ENCODE data around the gene SLC8A2. TPM values are rescaled to one million over a fixed set of nuclear protein-coding genes. Genes with fewer than 3 reads are reported as not detected.

The SLC8A2 gene
- total RNA-seq, 1 experiment from 2014 or later: 11.3 TPM

DNA sequence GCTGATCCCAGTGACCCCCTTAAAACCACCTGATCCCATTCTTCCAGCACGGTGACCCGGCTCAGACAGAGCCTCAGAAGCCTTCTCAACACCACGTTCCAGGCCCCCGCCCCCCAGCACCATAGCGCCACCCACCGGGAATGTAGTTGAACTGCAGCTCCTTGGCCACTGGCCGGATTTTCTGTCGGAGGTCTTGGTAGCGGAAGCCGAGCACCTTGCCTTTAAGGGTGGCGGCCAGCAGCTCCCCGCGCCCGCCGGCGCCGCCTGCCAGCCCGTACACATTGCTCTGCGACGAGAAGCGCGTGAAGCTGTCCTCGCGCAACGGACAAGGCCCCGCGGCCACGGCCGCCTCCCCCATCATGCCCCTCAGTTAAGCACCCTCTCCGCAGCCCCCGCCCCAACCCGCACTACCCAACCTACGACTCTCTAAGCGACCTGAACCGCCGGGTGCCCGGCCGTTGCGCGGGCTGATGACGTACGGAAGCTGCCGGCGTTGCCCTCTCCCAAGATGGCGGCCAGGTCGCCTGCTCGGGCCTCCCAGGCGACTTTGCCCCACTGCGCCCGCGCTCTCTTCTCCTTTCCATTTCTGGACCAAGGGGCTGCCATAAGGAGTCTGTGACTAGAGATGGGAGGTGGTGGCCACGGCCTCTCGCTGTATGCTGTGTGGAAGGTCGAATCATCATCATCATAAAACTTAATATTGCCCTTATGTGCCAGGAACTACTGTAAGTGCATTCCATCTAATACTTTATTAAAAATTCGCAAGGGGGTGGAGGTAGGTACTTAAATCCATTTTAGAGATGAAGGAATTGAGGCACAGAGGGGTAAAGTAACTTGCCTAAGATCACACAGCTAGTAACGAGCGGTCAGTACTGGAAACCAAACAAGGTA lies 12.4 kb upstream of the SLC8A2 start, which contains the start of gene KPTN:
Gene KPTN (minus strand): TSS at position 420 of the 891 bp plus-strand sequence. CDS start 59 bp downstream, at position 361.
- H3K9me3 ChIP-seq (ENCODE audit: control insufficient read depth, low read depth, low read length): no peaks in the 10 kb centered on the region
- peak within 1 kb of the TSS; percentile 86 for H3K9ac ChIP-seq (ENCODE audit: extremely low read depth, insufficient read length, low read length)
- no peaks in the 10 kb centered on the region for H4K20me1 ChIP-seq (ENCODE audit: control insufficient read depth, insufficient read depth, insufficient read length)
- no peak within 1 kb of the TSS for H2BK12ac ChIP-seq (ENCODE audit: insufficient read length, low read depth, low read length)
- no peaks in the 10 kb centered on the region for H3K79me2 ChIP-seq (ENCODE audit: insufficient read depth, low read length)
- H3K4me2 ChIP-seq (ENCODE audit: insufficient read depth, insufficient read length, low read length): peak within 1 kb of the TSS; percentile 92
- peak; percentile 94 for DNase-seq
- Mint-ChIP-seq H3K9me3 (peaks cover 0 to 2% of the 10 kb centered on the region in 2 experiments; a peak in 3 of 5 replicates), H3K27me3 (ENCODE audit: low read depth) (peaks cover 6% of the 10 kb centered on the region; the same call in 1 of the 2 replicates), H3K4me3 (peak within 1 kb of the TSS; percentile 91 to 95), H3K4me1 (peaks cover 16 to 18% of the 10 kb centered on the region in 2 experiments), H3K36me3 (ENCODE audit: insufficient read depth in 1 of 3, low read depth in 3 of 3) (peaks cover 2 to 5% (median 4%) of the 10 kb centered on the region in 3 experiments; a peak in 4 of 7 replicates), H3K27ac (peak within 1 kb of the TSS; percentile 96 to 100 (median 99))
- no peak within 1 kb of the TSS for H4K91ac ChIP-seq (ENCODE audit: insufficient read length, low read depth, low read length)
- no peak within 1 kb of the TSS for H3T11ph ChIP-seq (ENCODE audit: low read length)
- peaks cover 5% of the 10 kb centered on the region for H3K23me2 ChIP-seq (ENCODE audit: insufficient read length, low read depth, low read length, poor library complexity, severe bottlenecking)
- H3K27me3 ChIP-seq (ENCODE audit: insufficient read depth, low read length): no peaks in the 10 kb centered on the region
- no peak within 1 kb of the TSS for H2BK15ac ChIP-seq (ENCODE audit: low read depth, low read length)
- peak within 1 kb of the TSS; percentile 85 for H2AFZ ChIP-seq (ENCODE audit: low read length)
- H3K56ac ChIP-seq (ENCODE audit: insufficient read length, low read depth, low read length): no peak within 1 kb of the TSS
- peak within 1 kb of the TSS; percentile 93 for H3K14ac ChIP-seq (ENCODE audit: insufficient read depth, low read length)
- H3K79me1 ChIP-seq (ENCODE audit: insufficient read depth, low read depth, low read length, poor library complexity, severe bottlenecking): no peaks in the 10 kb centered on the region
- H3K27ac ChIP-seq (ENCODE audit: insufficient read length, low read depth, low read length): no peak within 1 kb of the TSS
- H2BK20ac ChIP-seq (ENCODE audit: low read depth, low read length, poor library complexity, severe bottlenecking): no peak within 1 kb of the TSS
- peak within 1 kb of the TSS; percentile 29 for H2BK5ac ChIP-seq (ENCODE audit: insufficient read length, low read length)
- peak within 1 kb of the TSS; percentile 92 for H3K18ac ChIP-seq (ENCODE audit: insufficient read length, low read depth, low read length)
- TF ChIP-seq, protein P1, sequence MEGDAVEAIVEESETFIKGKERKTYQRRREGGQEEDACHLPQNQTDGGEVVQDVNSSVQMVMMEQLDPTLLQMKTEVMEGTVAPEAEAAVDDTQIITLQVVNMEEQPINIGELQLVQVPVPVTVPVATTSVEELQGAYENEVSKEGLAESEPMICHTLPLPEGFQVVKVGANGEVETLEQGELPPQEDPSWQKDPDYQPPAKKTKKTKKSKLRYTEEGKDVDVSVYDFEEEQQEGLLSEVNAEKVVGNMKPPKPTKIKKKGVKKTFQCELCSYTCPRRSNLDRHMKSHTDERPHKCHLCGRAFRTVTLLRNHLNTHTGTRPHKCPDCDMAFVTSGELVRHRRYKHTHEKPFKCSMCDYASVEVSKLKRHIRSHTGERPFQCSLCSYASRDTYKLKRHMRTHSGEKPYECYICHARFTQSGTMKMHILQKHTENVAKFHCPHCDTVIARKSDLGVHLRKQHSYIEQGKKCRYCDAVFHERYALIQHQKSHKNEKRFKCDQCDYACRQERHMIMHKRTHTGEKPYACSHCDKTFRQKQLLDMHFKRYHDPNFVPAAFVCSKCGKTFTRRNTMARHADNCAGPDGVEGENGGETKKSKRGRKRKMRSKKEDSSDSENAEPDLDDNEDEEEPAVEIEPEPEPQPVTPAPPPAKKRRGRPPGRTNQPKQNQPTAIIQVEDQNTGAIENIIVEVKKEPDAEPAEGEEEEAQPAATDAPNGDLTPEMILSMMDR (conservative IDR thresholded peaks at IDR 0.05): peak; percentile 98
- WGBS (ENCODE audit: extremely low coverage, insufficient read length, low lambda C conversion rate): no CpG with 5 or more reads among the region's 57 CpGs
- peak within 1 kb of the TSS; percentile 78 for H4K5ac ChIP-seq (ENCODE audit: insufficient read length, low read depth, low read length)
- no peak within 1 kb of the TSS for H4K8ac ChIP-seq (replicated peaks; ENCODE audit: insufficient read length, low read depth, low read length)
- no peak within 1 kb of the TSS for H2BK120ac ChIP-seq (ENCODE audit: low read depth, low read length, poor library complexity, severe bottlenecking)
- H3K4me1 ChIP-seq (ENCODE audit: insufficient read depth, low read length): no peaks in the 10 kb centered on the region
- no peak within 1 kb of the TSS; the same call in 1 of the 2 replicates for H3K4ac ChIP-seq (ENCODE audit: low read depth, low read length)
- no peak within 1 kb of the TSS for H2AK5ac ChIP-seq (ENCODE audit: insufficient read length, low read length)
- H3K23ac ChIP-seq (ENCODE audit: insufficient read length, low read depth, low read length): no peak within 1 kb of the TSS

Data from H9 (cell line).